Measurements from ENCODE around the gene MYO9B.
A peak's percentile ranks its signal among the peaks of the same experiment; 100 is the strongest.
"Not testable (repeated sequence)": the region's sequence is repeated elsewhere in the genome, so short reads cannot be mapped to it uniquely, and the experiment has no call there.

Gene MYO9B

DNA sequence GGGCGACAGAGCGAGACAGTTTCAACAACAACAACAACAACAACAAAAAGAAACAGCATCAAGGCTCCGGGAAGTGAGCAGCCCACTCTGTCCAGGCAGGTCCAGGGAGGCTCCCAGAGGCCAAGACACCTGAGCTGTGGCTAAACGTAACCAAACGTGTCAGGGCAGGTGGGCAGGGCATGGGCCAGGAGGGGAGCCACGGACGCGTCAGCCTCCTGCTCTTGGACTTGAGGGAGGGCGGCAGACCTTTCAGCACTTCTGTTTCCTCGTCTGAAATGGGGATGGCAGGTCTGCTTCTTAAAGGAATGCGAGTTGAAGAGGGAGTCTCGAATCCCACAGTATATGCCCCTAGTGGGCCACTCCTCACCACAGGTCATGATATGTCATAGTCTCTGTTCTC lies 53.8 kb downstream of the MYO9B start:
- Mint-ChIP-seq H3K4me1 (peaks cover 50% of the 10 kb centered on the region), H3K4me3 (no peak overlapping the region), H3K27ac (peak overlapping the region; percentile 43), H3K36me3 (peaks cover 66% of the 10 kb centered on the region), H3K9me3 (no peaks in the 10 kb centered on the region)
- ATAC-seq: no peak
- no peak for DNase-seq (ENCODE audit: low spot score in 2 of 2)

GRCh38 chr19:17135001-17135853 lies 59.6 kb downstream of the MYO9B start:
- Mint-ChIP-seq H3K4me3 (no peak overlapping the region), H3K36me3 (peaks cover 73% of the 10 kb centered on the region), H3K27ac (no peak overlapping the region), H3K9me3 (no peaks in the 10 kb centered on the region), H3K4me1 (peaks cover 12% of the 10 kb centered on the region)
- ATAC-seq (peak; percentile 61), DNase-seq (ENCODE audit: low spot score in 2 of 2) (no peak)

- ATAC-seq (no peak), DNase-seq (ENCODE audit: low spot score in 2 of 2) (no peak)
- Mint-ChIP-seq H3K9me3 (no peaks in the 10 kb centered on the region), H3K4me3 (no peak overlapping the region), H3K4me1 (peaks cover 10% of the 10 kb centered on the region), H3K36me3 (peaks cover 71% of the 10 kb centered on the region), H3K27ac (no peak overlapping the region)
Measured at GRCh38 chr19:17136021-17136420, 60.4 kb downstream of the MYO9B start.

DNA sequence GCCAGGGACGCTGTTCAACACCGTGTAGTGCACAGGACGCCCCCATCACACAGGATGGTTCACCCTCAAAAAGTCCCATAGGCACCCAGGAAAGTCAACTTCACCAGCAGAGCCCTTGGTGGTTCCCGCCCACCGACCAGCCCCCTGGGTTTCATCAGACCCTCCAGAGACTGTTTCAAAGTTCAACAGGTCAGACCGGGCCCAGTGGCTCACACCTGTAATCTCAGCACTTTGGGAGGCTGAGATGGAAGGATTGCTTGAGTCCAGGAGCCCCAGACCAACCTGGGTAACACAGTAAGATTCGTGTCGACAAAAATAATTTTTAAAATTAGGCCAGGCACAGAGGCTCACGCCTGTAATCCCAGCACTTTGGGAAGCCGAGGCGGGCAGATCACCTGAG lies 61.0 kb downstream of the MYO9B start:
- ATAC-seq (no peak), DNase-seq (ENCODE audit: low spot score in 2 of 2) (no peak)
- H3K27ac Mint-ChIP-seq: no peak overlapping the region
- H3K36me3 Mint-ChIP-seq: peaks cover 72% of the 10 kb centered on the region
- no peak overlapping the region for H3K4me3 Mint-ChIP-seq
- H3K4me1 Mint-ChIP-seq: peaks cover 13% of the 10 kb centered on the region
- H3K9me3 Mint-ChIP-seq: no peaks in the 10 kb centered on the region

- Mint-ChIP-seq H3K4me1 (peaks cover 15% of the 10 kb centered on the region), H3K9me3 (no peaks in the 10 kb centered on the region), H3K4me3 (no peak overlapping the region), H3K27ac (no peak overlapping the region), H3K36me3 (peaks cover 74% of the 10 kb centered on the region)
- no peak for DNase-seq (ENCODE audit: low spot score in 2 of 2)
- no peak for ATAC-seq
Measured at GRCh38 chr19:17137417-17137816, 61.8 kb downstream of the MYO9B start.

GRCh38 chr19:17138052-17138846 lies 62.7 kb downstream of the MYO9B start:
- ATAC-seq: peak; percentile 55
- peaks cover 17% of the 10 kb centered on the region for H3K4me1 Mint-ChIP-seq
- H3K27ac Mint-ChIP-seq; DNase-seq (ENCODE audit: low spot score in 2 of 2); H3K9me3 Mint-ChIP-seq; H3K4me3 Mint-ChIP-seq: not testable (repeated sequence)
- peaks cover 74% of the 10 kb centered on the region for H3K36me3 Mint-ChIP-seq

- ATAC-seq: no peak
- peaks cover 19% of the 10 kb centered on the region for H3K4me1 Mint-ChIP-seq
- no peaks in the 10 kb centered on the region for H3K9me3 Mint-ChIP-seq
- no peak overlapping the region for H3K27ac Mint-ChIP-seq
- H3K4me3 Mint-ChIP-seq: no peak overlapping the region
- DNase-seq (ENCODE audit: low spot score in 2 of 2): no peak
- H3K36me3 Mint-ChIP-seq: peaks cover 73% of the 10 kb centered on the region
Measured at GRCh38 chr19:17138937-17139598, 63.5 kb downstream of the MYO9B start.

- ATAC-seq; H3K27ac Mint-ChIP-seq; H3K9me3 Mint-ChIP-seq; H3K4me3 Mint-ChIP-seq; DNase-seq (ENCODE audit: low spot score in 2 of 2): not testable (repeated sequence)
- peaks cover 33% of the 10 kb centered on the region for H3K36me3 Mint-ChIP-seq
- H3K4me1 Mint-ChIP-seq: peaks cover 14% of the 10 kb centered on the region
Measured at GRCh38 chr19:17144771-17145170, 69.2 kb downstream of the MYO9B start.

GRCh38 chr19:17145546-17146497 lies 70.2 kb downstream of the MYO9B start:
- Mint-ChIP-seq H3K9me3 (no peaks in the 10 kb centered on the region), H3K27ac (no peak overlapping the region), H3K36me3 (peaks cover 31% of the 10 kb centered on the region), H3K4me1 (peaks cover 14% of the 10 kb centered on the region), H3K4me3 (no peak overlapping the region)
- no peak for DNase-seq (ENCODE audit: low spot score in 2 of 2)
- no peak for ATAC-seq

DNA sequence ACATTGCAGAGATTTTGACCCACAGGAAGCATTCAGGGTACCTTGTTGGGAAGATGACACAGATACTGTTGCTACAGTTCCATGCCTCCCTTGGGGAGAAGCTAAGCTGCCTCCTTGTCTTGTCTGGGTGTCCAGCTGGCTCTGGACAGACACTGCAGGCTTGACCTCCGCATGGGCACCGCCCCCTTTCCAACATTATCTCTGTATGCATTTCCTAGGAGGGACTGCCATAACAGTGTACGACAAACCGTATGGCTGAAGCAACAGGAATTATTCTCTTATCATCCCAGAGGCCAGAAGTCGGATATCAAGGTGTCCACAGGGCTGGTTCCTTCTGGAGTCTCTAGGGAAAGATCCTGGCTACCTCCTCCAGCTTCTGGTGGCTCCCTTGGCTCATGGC lies 72.6 kb downstream of the MYO9B start:
- Mint-ChIP-seq H3K36me3 (peaks cover 8% of the 10 kb centered on the region), H3K4me3 (no peak overlapping the region), H3K27ac (no peak overlapping the region), H3K4me1 (peaks cover 3% of the 10 kb centered on the region), H3K9me3 (no peaks in the 10 kb centered on the region)
- DNase-seq (ENCODE audit: low spot score in 2 of 2) (no peak), ATAC-seq (no peak)

GRCh38 chr19:17149393-17150135 lies 74.0 kb downstream of the MYO9B start:
- no peak overlapping the region for H3K4me3 Mint-ChIP-seq
- ATAC-seq (no peak), DNase-seq (ENCODE audit: low spot score in 2 of 2) (no peak)
- no peaks in the 10 kb centered on the region for H3K9me3 Mint-ChIP-seq
- no peak overlapping the region for H3K27ac Mint-ChIP-seq
- H3K4me1 Mint-ChIP-seq: no peaks in the 10 kb centered on the region
- H3K36me3 Mint-ChIP-seq: no peaks in the 10 kb centered on the region

DNA sequence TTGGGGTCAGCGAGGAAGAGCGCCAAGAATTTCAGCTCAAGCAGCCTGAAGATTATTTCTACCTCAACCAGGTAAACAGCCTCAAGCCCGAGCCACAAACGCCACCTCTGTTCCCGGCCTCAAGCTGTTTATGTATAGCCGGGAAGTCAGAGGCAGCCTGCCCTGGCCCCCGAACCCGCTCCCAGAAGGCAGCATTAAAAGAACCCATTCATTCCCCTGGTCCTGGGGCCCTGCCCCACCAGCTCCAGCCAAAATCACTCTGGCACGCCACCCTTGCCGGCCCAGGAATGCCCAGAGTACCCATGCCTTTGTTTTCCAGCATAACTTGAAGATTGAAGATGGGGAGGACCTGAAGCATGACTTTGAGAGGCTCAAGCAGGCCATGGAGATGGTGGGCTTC lies 78.4 kb downstream of the MYO9B start:
- Mint-ChIP-seq H3K4me1 (no peaks in the 10 kb centered on the region), H3K36me3 (no peaks in the 10 kb centered on the region), H3K4me3 (no peak overlapping the region), H3K9me3 (no peaks in the 10 kb centered on the region), H3K27ac (no peak overlapping the region)
- ATAC-seq (no peak), DNase-seq (ENCODE audit: low spot score in 2 of 2) (no peak)

- no peaks in the 10 kb centered on the region for H3K36me3 Mint-ChIP-seq
Measured at GRCh38 chr19:17155251-17155650, 79.7 kb downstream of the MYO9B start.

GRCh38 chr19:17156296-17156946 lies 80.8 kb downstream of the MYO9B start:
- Mint-ChIP-seq H3K36me3 (no peaks in the 10 kb centered on the region), H3K4me3 (no peak overlapping the region), H3K27ac (no peak overlapping the region)

More at GRCh38 chr19:17155251-17155650, 79.7 kb downstream of the MYO9B start:
- H3K4me1 Mint-ChIP-seq: peaks cover 6% of the 10 kb centered on the region
- H3K27ac Mint-ChIP-seq: no peak overlapping the region
- DNase-seq (ENCODE audit: low spot score in 2 of 2): no peak
- no peak overlapping the region for H3K4me3 Mint-ChIP-seq
- no peak for ATAC-seq
- H3K9me3 Mint-ChIP-seq: no peaks in the 10 kb centered on the region

More at GRCh38 chr19:17156296-17156946, 80.8 kb downstream of the MYO9B start:
- DNase-seq (ENCODE audit: low spot score in 2 of 2) (no peak), ATAC-seq (no peak)
- peaks cover 6% of the 10 kb centered on the region for H3K4me1 Mint-ChIP-seq
- no peaks in the 10 kb centered on the region for H3K9me3 Mint-ChIP-seq

Measured in stimulated activated effector memory CD8-positive, alpha-beta T cell treated with anti-CD3 and anti-CD28 coated beads, Interleukin-12 subunit alpha, Interleukin-12 subunit beta, amount 100 ng/mL, for 72 hours (primary cell).